Measurements from ENCODE around the gene TRPV3. TPM values are rescaled to one million over a fixed set of nuclear protein-coding genes. Genes with fewer than 3 reads are reported as not detected.

TRPV3 gene
- total RNA-seq, 1 experiment from 2014 or later = 3.6 TPM

GRCh38 chr17:3511852-3512504 is 45.6 kb downstream of the TRPV3 start:
- BruUV-seq (replicated peaks) = no TSS peak
- Histone ChIP-seq H4K20me1 (ENCODE audit: low read length) (no peaks in the 10 kb centered on the region), H3K9me3 (ENCODE audit: low read length) (no peaks in the 10 kb centered on the region), H3K36me3 (ENCODE audit: low read depth, low read length) (no peaks in the 10 kb centered on the region), H3K79me2 (ENCODE audit: low read length) (no peaks in the 10 kb centered on the region), H3K9ac (ENCODE audit: low read length) (no peak overlapping the region), H3K27me3 (ENCODE audit: low read length) (no peaks in the 10 kb centered on the region), H3K27ac (ENCODE audit: low read length) (no peak overlapping the region), H3K9me2 (replicated peaks; ENCODE audit: low read length) (no peaks in the 10 kb centered on the region), H3K4me3 (ENCODE audit: low read length) (no peak overlapping the region), H3F3A (ENCODE audit: low read length, unreplicated experiment) (no peaks in the 10 kb centered on the region), H2AFZ (ENCODE audit: low read length) (no peak overlapping the region), H3K4me1 (ENCODE audit: insufficient read depth, low read length) (no peaks in the 10 kb centered on the region), H3K4me2 (ENCODE audit: low read length) (no peak overlapping the region)
- no peak for TF ChIP-seq EZH2 (IDR thresholded peaks at IDR 0.05; ENCODE audit: low read length, unreplicated experiment)
- TF ChIP-seq CTCF (conservative IDR thresholded peaks at IDR 0.05; ENCODE audit: low read depth, low read length) = no peak
- no peak for TF ChIP-seq EZH2phosphoT487 (IDR thresholded peaks at IDR 0.05; ENCODE audit: borderline replicate concordance, low read length)
- POLR2A ChIA-PET (ENCODE audit: unreplicated experiment) = no interaction called here
- intact Hi-C loops (cut with micrococcal nuclease) = no loop called here
- CTCF ChIA-PET = no interaction called here
- ATAC-seq (no peak), DNase-seq (no peak)

GRCh38 chr17:3510090-3510489 is 47.5 kb downstream of the TRPV3 start:
- no peaks in the 10 kb centered on the region for H4K20me1 ChIP-seq (ENCODE audit: low read length)
- no peak overlapping the region for H3K4me2 ChIP-seq (ENCODE audit: low read length)
- H3K4me1 ChIP-seq (ENCODE audit: insufficient read depth, low read length) = no peaks in the 10 kb centered on the region
- H3K9me2 ChIP-seq (replicated peaks; ENCODE audit: low read length) = no peaks in the 10 kb centered on the region
- ATAC-seq (no peak), DNase-seq (no peak)
- no peak overlapping the region for H3K27ac ChIP-seq (ENCODE audit: low read length)
- TF ChIP-seq EZH2phosphoT487 (IDR thresholded peaks at IDR 0.05; ENCODE audit: borderline replicate concordance, low read length) = no peak
- no peak for TF ChIP-seq CTCF (conservative IDR thresholded peaks at IDR 0.05; ENCODE audit: low read depth, low read length)
- TF ChIP-seq EZH2 (IDR thresholded peaks at IDR 0.05; ENCODE audit: low read length, unreplicated experiment) = no peak
- H2AFZ ChIP-seq (ENCODE audit: low read length) = no peak overlapping the region
- CTCF ChIA-PET = no interaction called here
- no peak overlapping the region for H3K4me3 ChIP-seq (ENCODE audit: low read length)
- H3K36me3 ChIP-seq (ENCODE audit: low read depth, low read length) = no peaks in the 10 kb centered on the region
- no peaks in the 10 kb centered on the region for H3K79me2 ChIP-seq (ENCODE audit: low read length)
- H3K27me3 ChIP-seq (ENCODE audit: low read length) = no peaks in the 10 kb centered on the region
- intact Hi-C loops (cut with micrococcal nuclease) = no loop called here
- BruUV-seq (replicated peaks) = no TSS peak
- H3K9me3 ChIP-seq (ENCODE audit: low read length) = no peaks in the 10 kb centered on the region
- H3K9ac ChIP-seq (ENCODE audit: low read length) = no peak overlapping the region
- no peaks in the 10 kb centered on the region for H3F3A ChIP-seq (ENCODE audit: low read length, unreplicated experiment)
- POLR2A ChIA-PET (ENCODE audit: unreplicated experiment) = no interaction called here

GRCh38 chr17:3507869-3508268 is 49.7 kb downstream of the TRPV3 start:
- no TSS peak for BruUV-seq (replicated peaks)

More at GRCh38 chr17:3507869-3508268, 49.7 kb downstream of the TRPV3 start:
- Histone ChIP-seq H3K4me2 (ENCODE audit: low read length) (no peak overlapping the region), H3K9me2 (replicated peaks; ENCODE audit: low read length) (no peaks in the 10 kb centered on the region), H3K27me3 (ENCODE audit: low read length) (no peaks in the 10 kb centered on the region), H3K36me3 (ENCODE audit: low read depth, low read length) (no peaks in the 10 kb centered on the region), H3K4me3 (ENCODE audit: low read length) (no peak overlapping the region), H4K20me1 (ENCODE audit: low read length) (no peaks in the 10 kb centered on the region), H3K27ac (ENCODE audit: low read length) (no peak overlapping the region), H2AFZ (ENCODE audit: low read length) (no peak overlapping the region), H3K9ac (ENCODE audit: low read length) (no peak overlapping the region), H3K9me3 (ENCODE audit: low read length) (no peaks in the 10 kb centered on the region), H3F3A (ENCODE audit: low read length, unreplicated experiment) (no peaks in the 10 kb centered on the region), H3K4me1 (ENCODE audit: insufficient read depth, low read length) (no peaks in the 10 kb centered on the region), H3K79me2 (ENCODE audit: low read length) (no peaks in the 10 kb centered on the region)
- no peak for DNase-seq
- intact Hi-C loops (cut with micrococcal nuclease) = no loop called here
- ChIA-PET POLR2A (ENCODE audit: unreplicated experiment) (no interaction called here), CTCF (no interaction called here)
- no peak for ATAC-seq
- TF ChIP-seq EZH2phosphoT487 (IDR thresholded peaks at IDR 0.05; ENCODE audit: borderline replicate concordance, low read length) (no peak), CTCF (conservative IDR thresholded peaks at IDR 0.05; ENCODE audit: low read depth, low read length) (no peak), EZH2 (IDR thresholded peaks at IDR 0.05; ENCODE audit: low read length, unreplicated experiment) (no peak)
